ENCODE data around the gene MXD1.

MXD1 gene

GRCh38 chr2:69914164-69914949, 552 bp upstream of the MXD1 start:
- DNase-seq (ENCODE audit: low read depth in 1 of 2, low spot score in 1 of 2), result peak; percentile 93 to 100
- in situ Hi-C loops (cut with HindIII; ENCODE audit: low pct_unique_long_range_greater_than_20kb, low sequenced_read_pairs), result no loop called here
- no peak for TF ChIP-seq JUND (IDR thresholded peaks at IDR 0.05; ENCODE audit: low read depth)

- TF ChIP-seq JUND (IDR thresholded peaks at IDR 0.05; ENCODE audit: low read depth), result no peak
- in situ Hi-C loops (cut with HindIII; ENCODE audit: low pct_unique_long_range_greater_than_20kb, low sequenced_read_pairs), result no loop called here
- no peak for DNase-seq (ENCODE audit: low read depth in 1 of 2, low spot score in 1 of 2)
These were observed 1.2 kb downstream of the MXD1 start for GRCh38 chr2:69916106-69916505.

GRCh38 chr2:69917852-69918251, 2.9 kb downstream of the MXD1 start:
- in situ Hi-C loops (cut with HindIII; ENCODE audit: low pct_unique_long_range_greater_than_20kb, low sequenced_read_pairs), result no loop called here
- no peak for DNase-seq (ENCODE audit: low read depth in 1 of 2, low spot score in 1 of 2)
- TF ChIP-seq JUND (IDR thresholded peaks at IDR 0.05; ENCODE audit: low read depth), result no peak

- in situ Hi-C loops (cut with HindIII; ENCODE audit: low pct_unique_long_range_greater_than_20kb, low sequenced_read_pairs), result no loop called here
These were observed 3.5 kb downstream of the MXD1 start for GRCh38 chr2:69918401-69918800.

GRCh38 chr2:69923116-69923515, 8.2 kb downstream of the MXD1 start:
- no peak for TF ChIP-seq JUND (IDR thresholded peaks at IDR 0.05; ENCODE audit: low read depth)
- in situ Hi-C loops (cut with HindIII; ENCODE audit: low pct_unique_long_range_greater_than_20kb, low sequenced_read_pairs), result no loop called here
- DNase-seq (ENCODE audit: low read depth in 1 of 2, low spot score in 1 of 2), result no peak

More at GRCh38 chr2:69918401-69918800, 3.5 kb downstream of the MXD1 start:
- no peak for DNase-seq (ENCODE audit: low read depth in 1 of 2, low spot score in 1 of 2)
- TF ChIP-seq JUND (IDR thresholded peaks at IDR 0.05; ENCODE audit: low read depth), result no peak

- DNase-seq (ENCODE audit: low read depth in 1 of 2, low spot score in 1 of 2), result no peak
- no peak for TF ChIP-seq JUND (IDR thresholded peaks at IDR 0.05; ENCODE audit: low read depth)
- in situ Hi-C loops (cut with HindIII; ENCODE audit: low pct_unique_long_range_greater_than_20kb, low sequenced_read_pairs), result no loop called here
These were observed 12.1 kb downstream of the MXD1 start for GRCh38 chr2:69926849-69927515.

GRCh38 chr2:69931832-69932595, 17.1 kb downstream of the MXD1 start:
- in situ Hi-C loops (cut with HindIII; ENCODE audit: low pct_unique_long_range_greater_than_20kb, low sequenced_read_pairs), result no loop called here
- TF ChIP-seq JUND (IDR thresholded peaks at IDR 0.05; ENCODE audit: low read depth), result no peak
- DNase-seq (ENCODE audit: low read depth in 1 of 2, low spot score in 1 of 2), result no peak

- DNase-seq (ENCODE audit: low read depth in 1 of 2, low spot score in 1 of 2), result no peak
- in situ Hi-C loops (cut with HindIII; ENCODE audit: low pct_unique_long_range_greater_than_20kb, low sequenced_read_pairs), result no loop called here
- no peak for TF ChIP-seq JUND (IDR thresholded peaks at IDR 0.05; ENCODE audit: low read depth)
These were observed 17.6 kb downstream of the MXD1 start for GRCh38 chr2:69932596-69932922.

GRCh38 chr2:69933254-69933828, 18.4 kb downstream of the MXD1 start:
- no peak for DNase-seq (ENCODE audit: low read depth in 1 of 2, low spot score in 1 of 2)

GRCh38 chr2:69933839-69934613, 19.1 kb downstream of the MXD1 start:
- no peak for TF ChIP-seq JUND (IDR thresholded peaks at IDR 0.05; ENCODE audit: low read depth)
- in situ Hi-C loops (cut with HindIII; ENCODE audit: low pct_unique_long_range_greater_than_20kb, low sequenced_read_pairs), result no loop called here
- DNase-seq (ENCODE audit: low read depth in 1 of 2, low spot score in 1 of 2), result no peak

More at GRCh38 chr2:69933254-69933828, 18.4 kb downstream of the MXD1 start:
- in situ Hi-C loops (cut with HindIII; ENCODE audit: low pct_unique_long_range_greater_than_20kb, low sequenced_read_pairs), result no loop called here
- TF ChIP-seq JUND (IDR thresholded peaks at IDR 0.05; ENCODE audit: low read depth), result no peak

GRCh38 chr2:69934614-69934908, 19.7 kb downstream of the MXD1 start:
- in situ Hi-C loops (cut with HindIII; ENCODE audit: low pct_unique_long_range_greater_than_20kb, low sequenced_read_pairs), result no loop called here
- TF ChIP-seq JUND (IDR thresholded peaks at IDR 0.05; ENCODE audit: low read depth), result no peak
- DNase-seq (ENCODE audit: low read depth in 1 of 2, low spot score in 1 of 2), result no peak

GRCh38 chr2:69935011-69935410, 20.1 kb downstream of the MXD1 start:
- no peak for DNase-seq (ENCODE audit: low read depth in 1 of 2, low spot score in 1 of 2)
- no peak for TF ChIP-seq JUND (IDR thresholded peaks at IDR 0.05; ENCODE audit: low read depth)
- in situ Hi-C loops (cut with HindIII; ENCODE audit: low pct_unique_long_range_greater_than_20kb, low sequenced_read_pairs), result no loop called here

Measured in T47D (cell line).